Astrocyte (in vitro differentiated cells and primary cell): ENCODE data around the gene MAML2.

ENCODE experiments used
- CTCF ChIP-seq: IDR thresholded peaks from 2 replicates; pipeline ENCODE4 v1.5.1; 2011; ENCODE audit warnings: low read depth, mild to moderate bottlenecking, inconsistent platforms, low read length, moderate library complexity; ENCODE audit not compliant: insufficient read depth
- EZH2 ChIP-seq: IDR thresholded peaks from 2 replicates; pipeline ENCODE4 v1.6.1; 2012; ENCODE audit warnings: mild to moderate bottlenecking, low read length, inconsistent platforms; ENCODE audit not compliant: insufficient read depth

GRCh38 chr11:96154802-96155520 lies 188.0 kb downstream of the MAML2 start:
- TF ChIP-seq CTCF (no peak), EZH2 (no peak)
